HEK293T (cell line): ENCODE measurements around the gene DLG4.

Experiments
- ARNT ChIP-seq: fragments of 450-650 bp; IDR thresholded peaks from 2 replicates; pipeline ENCODE4 v1.6.1; 2017; ENCODE audit warnings: mild to moderate bottlenecking
- BHLHE40 ChIP-seq: fragments of 450-650 bp; IDR thresholded peaks from 2 replicates; pipeline ENCODE4 v1.6.1; 2016; ENCODE audit warnings: mild to moderate bottlenecking, moderate library complexity, borderline replicate concordance
- FOXA1 ChIP-seq: fragments of 450-650 bp; IDR thresholded peaks from 2 replicates; pipeline ENCODE4 v1.6.1; 2016; ENCODE audit warnings: mild to moderate bottlenecking
- FOXK2 ChIP-seq: fragments of 450-650 bp; IDR thresholded peaks from 2 replicates; pipeline ENCODE4 v1.6.1; 2016; ENCODE audit warnings: mild to moderate bottlenecking
- FOXM1 ChIP-seq: fragments of 450-650 bp; IDR thresholded peaks from 2 replicates; pipeline ENCODE4 v1.6.1; 2017; ENCODE audit warnings: mild to moderate bottlenecking, borderline replicate concordance
- HDGF ChIP-seq: fragments of 450-650 bp; IDR thresholded peaks from 2 replicates; pipeline ENCODE4 v1.6.1; 2017; ENCODE audit warnings: antibody characterized with exemption, borderline replicate concordance
- NFRKB ChIP-seq: fragments of 450-650 bp; IDR thresholded peaks from 2 replicates; pipeline ENCODE4 v1.6.1; 2016; ENCODE audit warnings: mild to moderate bottlenecking, moderate library complexity
- SP1 ChIP-seq: fragments of 450-650 bp; IDR thresholded peaks from 2 replicates; pipeline ENCODE4 v1.6.1; 2017
- SUZ12 ChIP-seq: fragments of 450-650 bp; IDR thresholded peaks from 2 replicates; pipeline ENCODE4 v1.6.1; 2016; ENCODE audit warnings: mild to moderate bottlenecking
- TARDBP ChIP-seq: fragments of 450-650 bp; IDR thresholded peaks from 2 replicates; pipeline ENCODE4 v1.6.1; 2016
- ZNF384 ChIP-seq: fragments of 450-650 bp; IDR thresholded peaks from 2 replicates; pipeline ENCODE4 v1.6.1; 2016

- no peak for TF ChIP-seq SP1
- no peak for TF ChIP-seq TARDBP
- TF ChIP-seq BHLHE40, result no peak
- no peak for TF ChIP-seq NFRKB
- TF ChIP-seq SUZ12, result no peak
- TF ChIP-seq FOXK2, result no peak
- TF ChIP-seq FOXM1, result no peak
- TF ChIP-seq ZNF384, result no peak
- no peak for TF ChIP-seq HDGF
- no peak for TF ChIP-seq FOXA1
- no peak for TF ChIP-seq ARNT
Measured at GRCh38 chr17:7217113-7217987, 2.3 kb downstream of the DLG4 start.
